H9 (cell line): ENCODE data around the gene BZW2. TPM values are rescaled to one million over a fixed set of nuclear protein-coding genes. Genes with fewer than 3 reads are reported as not detected.

Experiments
- DNase-seq: peaks from one replicate; pipeline ENCODE4 v3.0.0-alpha.2; 2017
- H2AFZ ChIP-seq: one replicate; pipeline ENCODE4 v1.6.1; 2013; ENCODE audit warnings: mild to moderate bottlenecking, low read length, control low read depth, moderate library complexity
- H2AK5ac ChIP-seq: 2 replicates; pipeline ENCODE4 v1.6.1; 2013; ENCODE audit warnings: low read length, control low read depth, mixed read lengths; ENCODE audit not compliant: insufficient read length
- H2BK120ac ChIP-seq: one replicate; pipeline ENCODE4 v1.6.1; 2013; ENCODE audit warnings: low read depth, mild to moderate bottlenecking, low read length, control low read depth, inconsistent platforms; ENCODE audit not compliant: poor library complexity, severe bottlenecking
- H2BK12ac ChIP-seq: 2 replicates; pipeline ENCODE4 v1.6.1; 2013; ENCODE audit warnings: low read length, control low read depth, mixed read lengths, low read depth; ENCODE audit not compliant: insufficient read length
- H2BK15ac ChIP-seq: 2 replicates; pipeline ENCODE4 v1.6.1; 2013; ENCODE audit warnings: low read depth, low read length, control low read depth
- H2BK20ac ChIP-seq: one replicate; pipeline ENCODE4 v1.6.1; 2013; ENCODE audit warnings: low read depth, mild to moderate bottlenecking, low read length, control low read depth, inconsistent platforms; ENCODE audit not compliant: poor library complexity, severe bottlenecking
- H2BK5ac ChIP-seq: 2 replicates; pipeline ENCODE4 v1.6.1; 2013; ENCODE audit warnings: low read length, control low read depth, mixed read lengths; ENCODE audit not compliant: insufficient read length
- H3K14ac ChIP-seq: 2 replicates; pipeline ENCODE4 v1.6.1; 2013; ENCODE audit warnings: low read length, control low read depth; ENCODE audit not compliant: insufficient read depth
- H3K18ac ChIP-seq: 2 replicates; pipeline ENCODE4 v1.6.1; 2013; ENCODE audit warnings: low read depth, mild to moderate bottlenecking, mixed read lengths, low read length, control low read depth; ENCODE audit not compliant: insufficient read length
- H3K23ac ChIP-seq: 2 replicates; pipeline ENCODE4 v1.6.1; 2013; ENCODE audit warnings: low read length, control low read depth, mixed read lengths, low read depth; ENCODE audit not compliant: insufficient read length
- H3K23me2 ChIP-seq: 2 replicates; pipeline ENCODE4 v1.6.1; 2013; ENCODE audit warnings: low read depth, mild to moderate bottlenecking, mixed read lengths, low read length, control low read depth; ENCODE audit not compliant: insufficient read length, poor library complexity, severe bottlenecking
- H3K27ac ChIP-seq: 2 replicates; pipeline ENCODE4 v1.5.1; 2013; ENCODE audit warnings: low read length, control low read depth, mixed read lengths, low read depth; ENCODE audit not compliant: insufficient read length
- H3K27me3 ChIP-seq: 2 replicates; pipeline ENCODE4 v1.6.1; 2013; ENCODE audit warnings: low read length, control low read depth, inconsistent platforms; ENCODE audit not compliant: insufficient read depth
- H3K4ac ChIP-seq: 2 replicates; pipeline ENCODE4 v1.6.1; 2013; ENCODE audit warnings: low read depth, mild to moderate bottlenecking, control low read depth, inconsistent platforms, low read length, moderate library complexity
- H3K4me1 ChIP-seq: 2 replicates; pipeline ENCODE4 v1.6.1; 2013; ENCODE audit warnings: low read length, control low read depth, inconsistent platforms; ENCODE audit not compliant: insufficient read depth
- H3K4me2 ChIP-seq: 2 replicates; pipeline ENCODE4 v1.6.1; 2013; ENCODE audit warnings: low read length, control low read depth, mixed read lengths; ENCODE audit not compliant: insufficient read length, insufficient read depth
- H3K56ac ChIP-seq: 2 replicates; pipeline ENCODE4 v1.6.1; 2013; ENCODE audit warnings: low read depth, mild to moderate bottlenecking, mixed read lengths, low read length, control low read depth; ENCODE audit not compliant: insufficient read length
- H3K79me1 ChIP-seq: 2 replicates; pipeline ENCODE4 v1.6.1; 2013; ENCODE audit warnings: low read depth, mild to moderate bottlenecking, moderate library complexity, low read length, control low read depth, inconsistent platforms; ENCODE audit not compliant: insufficient read depth, poor library complexity, severe bottlenecking
- H3K79me2 ChIP-seq: 2 replicates; pipeline ENCODE4 v1.6.1; 2013; ENCODE audit warnings: low read length, control low read depth, inconsistent platforms; ENCODE audit not compliant: insufficient read depth
- H3K9ac ChIP-seq: 2 replicates; pipeline ENCODE4 v1.6.1; 2013; ENCODE audit warnings: low read length, control low read depth, mixed read lengths; ENCODE audit not compliant: insufficient read length; ENCODE audit errors: extremely low read depth
- H3K9me3 ChIP-seq: one replicate; pipeline ENCODE4 v1.6.1; 2013; ENCODE audit warnings: low read depth, low read length, inconsistent platforms; ENCODE audit not compliant: control insufficient read depth
- H3T11ph ChIP-seq: one replicate; pipeline ENCODE4 v1.6.1; 2013; ENCODE audit warnings: mild to moderate bottlenecking, low read length, control low read depth, inconsistent platforms
- H4K20me1 ChIP-seq: one replicate; pipeline ENCODE4 v1.6.1; 2013; ENCODE audit not compliant: control insufficient read depth, insufficient read length, insufficient read depth
- H4K5ac ChIP-seq: 2 replicates; pipeline ENCODE4 v1.6.1; 2013; ENCODE audit warnings: low read depth, mild to moderate bottlenecking, mixed read lengths, low read length, control low read depth; ENCODE audit not compliant: insufficient read length
- H4K8ac ChIP-seq: replicated peaks from 2 replicates; pipeline ENCODE4 v1.6.1; 2013; ENCODE audit warnings: low read length, control low read depth, mixed read lengths, low read depth; ENCODE audit not compliant: insufficient read length
- H4K91ac ChIP-seq: 2 replicates; pipeline ENCODE4 v1.6.1; 2013; ENCODE audit warnings: low read depth, mild to moderate bottlenecking, moderate library complexity, mixed read lengths, low read length, control low read depth; ENCODE audit not compliant: insufficient read length
- H3K27ac Mint-ChIP-seq, 3 experiments: 2 replicates in 2 of 3; 3 replicates in 1 of 3; pipeline ENCODE4 v1.8.0; 2020 to 2021; ENCODE audit warnings: mixed read lengths in 3 of 3, mild to moderate bottlenecking in 1 of 3, moderate library complexity in 1 of 3
- H3K27me3 Mint-ChIP-seq: 2 replicates; pipeline ENCODE4 v1.8.0; 2021; ENCODE audit warnings: low read depth, mild to moderate bottlenecking, moderate library complexity, mixed read lengths
- H3K36me3 Mint-ChIP-seq, 3 experiments: 2 replicates in 2 of 3; 3 replicates in 1 of 3; pipeline ENCODE4 v1.8.0; 2020 to 2021; ENCODE audit warnings: low read depth in 3 of 3, mixed read lengths in 3 of 3; ENCODE audit not compliant: insufficient read depth in 1 of 3
- H3K4me1 Mint-ChIP-seq, 2 experiments: 2 replicates each; pipeline ENCODE4 v1.8.0; 2020; ENCODE audit warnings: mixed read lengths in 2 of 2
- H3K4me3 Mint-ChIP-seq, 2 experiments: 2 replicates in 1 of 2; 3 replicates in 1 of 2; pipeline ENCODE4 v1.8.0; 2020 to 2021; ENCODE audit warnings: mild to moderate bottlenecking in 2 of 2, mixed read lengths in 2 of 2, moderate library complexity in 1 of 2
- H3K9me3 Mint-ChIP-seq, 2 experiments: 2 replicates in 1 of 2; 3 replicates in 1 of 2; pipeline ENCODE4 v1.8.0; 2020; ENCODE audit warnings: mild to moderate bottlenecking in 2 of 2, mixed read lengths in 2 of 2, moderate library complexity in 1 of 2
- CTCF ChIP-seq: fragments of 200-600 bp; sonication (generic); conservative IDR thresholded peaks from 3 replicates; pipeline ENCODE4 v1.8.0; 2021; ENCODE audit warnings: antibody characterized with exemption, mild to moderate bottlenecking
- WGBS: extraction: QIAGEN DNeasy Blood & Tissue Kit; methylation state at CpG from one replicate; pipeline ENCODE4 v1.1.7; 2013; ENCODE audit warnings: missing lambda C conversion rate, low lambda C conversion rate, mixed read lengths; ENCODE audit not compliant: insufficient read length; ENCODE audit errors: extremely low coverage; 5-methylcytosine and 5-hydroxymethylcytosine counted together
- total RNA-seq: library from RNA; stranded (reverse); gene quantifications from 2 replicates; pipeline ENCODE4 v1.2.1, GENCODE V29; 2021

The BZW2 gene
- total RNA-seq, 1 experiment from 2014 or later: 64.6 TPM

GRCh38 chr7:16708511-16708910 lies 62.5 kb downstream of the BZW2 start:
- Mint-ChIP-seq H3K27me3 (no peaks in the 10 kb centered on the region), H3K36me3 (peaks cover 20 to 35% (median 27%) of the 10 kb centered on the region in 3 experiments), H3K27ac (0 out of 7 replicates have a peak overlapping the region, but pooled peaks of 1 of the 3 experiments have one; percentile 44), H3K4me1 (peaks cover 6 to 7% of the 10 kb centered on the region in 2 experiments; a peak in 3 of 4 replicates), H3K9me3 (no peaks in the 10 kb centered on the region), H3K4me3 (no peak overlapping the region)
- Histone ChIP-seq H4K5ac (no peak overlapping the region), H2BK12ac (no peak overlapping the region), H3K56ac (no peak overlapping the region), H3K14ac (no peak overlapping the region), H3K9ac (no peak overlapping the region), H2BK5ac (no peak overlapping the region), H2AK5ac (no peak overlapping the region), H3K79me1 (no peaks in the 10 kb centered on the region), H2AFZ (no peak overlapping the region), H3K4ac (no peak overlapping the region), H2BK20ac (no peak overlapping the region), H3K4me2 (no peak overlapping the region), H3K27me3 (no peaks in the 10 kb centered on the region), H2BK120ac (no peak overlapping the region), H3K79me2 (no peaks in the 10 kb centered on the region), H4K8ac (no peak overlapping the region), H2BK15ac (no peak overlapping the region), H3K23me2 (no peaks in the 10 kb centered on the region), H3K9me3 (no peaks in the 10 kb centered on the region), H3K23ac (no peak overlapping the region), H3K4me1 (no peaks in the 10 kb centered on the region; the same call in 1 of the 2 replicates), H3K27ac (no peak overlapping the region), H4K91ac (no peak overlapping the region), H3T11ph (no peak overlapping the region), H3K18ac (no peak overlapping the region), H4K20me1 (no peaks in the 10 kb centered on the region)
- no peak for DNase-seq
- WGBS: no CpG with 5 or more reads among the region's 4 CpGs
- no peak for TF ChIP-seq CTCF
